ENCODE data around the gene EIF4G2. TPM values are rescaled to one million over a fixed set of nuclear protein-coding genes. Genes with fewer than 3 reads are reported as not detected.

Gene EIF4G2
- total RNA-seq, 2 experiments from 2014 or later = 586 to 630 TPM

DNA sequence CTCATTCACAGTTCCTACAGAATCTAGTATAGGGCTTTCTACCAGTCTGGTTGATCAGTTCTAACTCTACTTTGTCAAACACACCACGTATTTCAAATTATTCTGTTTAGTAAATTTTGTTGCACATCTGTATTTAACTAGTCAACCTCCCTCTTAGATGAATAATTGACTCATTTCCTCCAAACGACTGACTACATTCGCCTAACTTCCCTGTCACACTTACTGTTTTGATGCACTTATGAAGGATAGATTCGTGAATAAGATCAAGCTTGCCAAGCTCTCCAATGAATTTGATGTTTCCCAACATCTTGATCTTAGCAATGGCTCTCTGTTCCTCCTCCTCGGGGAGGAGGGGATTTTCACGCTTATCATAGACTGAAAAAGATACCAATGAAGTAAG is 5.0 kb downstream of the EIF4G2 start:
- Mint-ChIP-seq H3K36me3 (peaks cover 72% of the 10 kb centered on the region), H3K27me3 (no peaks in the 10 kb centered on the region), H3K27ac (no peak overlapping the region), H3K9me3 (no peaks in the 10 kb centered on the region), H3K4me3 (no peak overlapping the region), H3K4me1 (peaks cover 58% of the 10 kb centered on the region)
- DNase-seq = no peak
- no peak for ATAC-seq (ENCODE audit: low read depth)
- POLR2A ChIA-PET = interaction anchor here (2.5 kb wide), 1 partner anchor 54 kb away, joined by 17 read pairs; the partner anchor contains the start of gene ZBED5

DNA sequence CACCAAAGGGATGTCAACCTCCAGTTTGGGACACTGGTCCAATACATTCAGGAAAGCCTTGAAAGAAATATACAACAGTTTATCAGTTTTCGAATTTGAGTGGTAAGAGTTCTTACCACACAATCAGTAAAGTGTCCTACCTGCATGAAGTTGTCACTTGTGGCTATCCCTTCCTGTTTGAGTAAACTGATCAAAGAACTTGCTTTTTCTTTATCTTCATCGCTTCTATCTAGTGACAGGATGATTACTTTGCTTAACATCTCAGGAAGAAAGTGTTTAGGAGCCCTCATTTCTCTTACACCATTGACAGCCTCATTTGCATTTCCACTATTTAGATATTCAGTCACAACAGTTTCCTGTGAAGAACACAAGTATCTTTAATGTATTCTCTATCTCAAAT is 8.4 kb downstream of the EIF4G2 start:
- peak overlapping the region; percentile 53 for H3K4me3 Mint-ChIP-seq
- H3K9me3 Mint-ChIP-seq = no peaks in the 10 kb centered on the region
- peaks cover 71% of the 10 kb centered on the region for H3K36me3 Mint-ChIP-seq
- ATAC-seq (ENCODE audit: low read depth) (peak; percentile 54), DNase-seq (no peak)
- peaks cover 58% of the 10 kb centered on the region for H3K4me1 Mint-ChIP-seq
- peak overlapping the region; percentile 50 for H3K27ac Mint-ChIP-seq
- H3K27me3 Mint-ChIP-seq = no peaks in the 10 kb centered on the region
- POLR2A ChIA-PET = interaction anchor here (4.5 kb wide), 1 partner anchor 8 kb away, joined by 46 read pairs; the partner anchor contains the start of gene EIF4G2

DNA sequence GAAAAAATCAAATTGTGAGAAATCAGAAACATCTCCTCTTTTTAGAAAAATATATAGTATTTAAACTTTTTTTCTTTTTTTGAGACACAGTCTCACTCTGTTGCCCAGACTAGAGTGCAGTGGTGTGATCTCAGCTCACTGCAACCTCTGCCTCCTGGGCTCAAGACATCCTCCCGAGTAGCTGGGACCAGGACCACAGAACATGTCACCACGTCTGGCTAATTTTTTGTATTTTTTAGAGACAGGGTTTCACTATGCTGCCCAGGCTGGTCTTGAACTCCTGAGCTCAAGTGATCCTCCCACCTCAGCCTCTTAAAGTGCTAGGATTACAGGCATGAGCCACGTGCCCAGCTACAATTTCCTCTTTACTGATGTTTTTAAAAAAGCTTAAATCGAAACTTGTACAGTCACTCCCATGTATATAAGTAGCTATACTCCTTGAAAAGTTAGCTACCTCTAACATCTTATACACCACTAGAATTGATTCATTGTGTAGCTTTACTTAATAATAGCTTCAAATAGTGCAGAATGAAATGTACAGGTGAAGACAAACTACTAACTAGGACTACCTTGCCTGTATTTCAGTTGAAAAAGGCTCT is 10.3 kb downstream of the EIF4G2 start:
- Mint-ChIP-seq H3K9me3 (no peaks in the 10 kb centered on the region), H3K4me1 (peaks cover 50% of the 10 kb centered on the region), H3K4me3 (peak overlapping the region; percentile 11), H3K36me3 (peaks cover 62% of the 10 kb centered on the region), H3K27ac (peak overlapping the region; percentile 18), H3K27me3 (no peaks in the 10 kb centered on the region)
- POLR2A ChIA-PET = interaction anchor here (1.3 to 4.5 kb wide), 2 partner anchors 10 to 59 kb away, joined by 7 to 46 read pairs; partner anchors contain the start of genes EIF4G2 and ZBED5
- no peak for DNase-seq
- peak; percentile 13 for ATAC-seq (ENCODE audit: low read depth)

DNA sequence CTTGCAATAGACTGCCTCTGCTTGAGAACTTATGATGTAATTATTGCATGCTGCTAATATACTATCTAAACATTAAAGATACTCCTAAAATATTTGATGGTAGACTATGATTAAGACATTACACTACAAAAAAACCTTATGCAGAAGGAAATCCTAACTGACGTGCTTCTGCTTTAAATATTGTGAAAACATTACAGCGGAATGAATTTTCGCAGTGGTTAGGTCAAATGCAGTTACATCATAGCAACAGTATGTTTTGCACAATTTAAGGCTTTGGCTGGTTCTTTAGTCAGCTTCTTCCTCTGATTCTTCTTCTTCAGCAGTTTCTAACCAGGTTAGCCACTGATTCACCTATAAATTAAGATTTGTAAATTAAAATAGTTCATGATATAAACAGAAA is 11.2 kb downstream of the EIF4G2 start:
- Mint-ChIP-seq H3K9me3 (no peaks in the 10 kb centered on the region), H3K27me3 (peaks cover 4% of the 10 kb centered on the region), H3K36me3 (peaks cover 56% of the 10 kb centered on the region), H3K4me3 (no peak overlapping the region), H3K27ac (no peak overlapping the region), H3K4me1 (peaks cover 57% of the 10 kb centered on the region)
- DNase-seq (no peak), ATAC-seq (ENCODE audit: low read depth) (no peak)
- POLR2A ChIA-PET = interaction anchor here (4.5 kb wide), 1 partner anchor 11 kb away, joined by 46 read pairs; the partner anchor contains the start of gene EIF4G2

DNA sequence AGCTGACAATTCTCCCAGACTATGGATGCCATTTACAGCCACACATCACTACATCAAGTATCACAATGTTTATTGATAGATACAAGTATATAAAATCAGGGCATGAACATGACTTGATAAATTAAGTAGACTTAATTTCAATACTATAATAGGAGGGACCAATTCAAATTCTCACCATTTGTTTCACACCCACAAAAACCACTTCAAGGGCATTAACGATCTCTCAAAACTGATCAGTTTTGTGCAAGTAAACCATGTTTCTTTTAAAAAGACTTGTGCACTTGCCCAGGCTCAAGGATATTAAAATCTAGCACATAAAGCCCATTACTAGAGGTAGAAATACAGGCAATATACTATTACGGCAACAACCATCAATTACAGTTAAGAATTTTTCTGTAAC is 11.7 kb downstream of the EIF4G2 start:
- Mint-ChIP-seq H3K36me3 (peaks cover 52% of the 10 kb centered on the region), H3K4me1 (peaks cover 54% of the 10 kb centered on the region), H3K27ac (no peak overlapping the region), H3K27me3 (peaks cover 5% of the 10 kb centered on the region), H3K9me3 (no peaks in the 10 kb centered on the region), H3K4me3 (no peak overlapping the region)
- no peak for ATAC-seq (ENCODE audit: low read depth)
- POLR2A ChIA-PET = interaction anchor here (2.1 to 4.5 kb wide), 2 partner anchors 12 kb away, joined by 23 to 46 read pairs; partner anchors contain the start of gene EIF4G2
- no peak for DNase-seq

DNA sequence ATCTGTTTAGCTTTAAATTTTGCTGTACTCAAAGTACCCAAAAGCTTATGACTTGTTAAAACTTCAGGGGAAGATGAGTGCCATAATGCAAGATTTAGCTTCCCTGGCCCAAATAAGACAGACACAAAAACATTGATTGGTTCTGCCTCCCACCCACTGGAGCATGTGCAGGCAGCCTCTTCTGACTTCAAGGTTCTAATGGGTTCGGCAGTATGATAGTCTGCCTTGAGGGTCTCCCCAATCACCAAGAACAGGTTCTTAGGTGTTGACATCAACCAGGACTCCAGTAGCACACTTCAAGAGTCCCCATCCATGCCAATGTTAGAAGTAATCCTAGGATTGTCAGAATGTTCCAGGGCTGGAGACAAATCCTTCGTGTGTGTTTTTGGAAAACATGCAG is 12.5 kb downstream of the EIF4G2 start:
- Mint-ChIP-seq H3K36me3 (peaks cover 47% of the 10 kb centered on the region), H3K27ac (no peak overlapping the region), H3K4me1 (peaks cover 47% of the 10 kb centered on the region), H3K27me3 (peaks cover 10% of the 10 kb centered on the region), H3K9me3 (no peaks in the 10 kb centered on the region), H3K4me3 (no peak overlapping the region)
- ATAC-seq (ENCODE audit: low read depth) = no peak
- DNase-seq = no peak
- POLR2A ChIA-PET = interaction anchor here (1.4 to 2.1 kb wide), 2 partner anchors 12 to 62 kb away, joined by 8 to 23 read pairs; partner anchors contain the start of genes EIF4G2 and ZBED5

DNA sequence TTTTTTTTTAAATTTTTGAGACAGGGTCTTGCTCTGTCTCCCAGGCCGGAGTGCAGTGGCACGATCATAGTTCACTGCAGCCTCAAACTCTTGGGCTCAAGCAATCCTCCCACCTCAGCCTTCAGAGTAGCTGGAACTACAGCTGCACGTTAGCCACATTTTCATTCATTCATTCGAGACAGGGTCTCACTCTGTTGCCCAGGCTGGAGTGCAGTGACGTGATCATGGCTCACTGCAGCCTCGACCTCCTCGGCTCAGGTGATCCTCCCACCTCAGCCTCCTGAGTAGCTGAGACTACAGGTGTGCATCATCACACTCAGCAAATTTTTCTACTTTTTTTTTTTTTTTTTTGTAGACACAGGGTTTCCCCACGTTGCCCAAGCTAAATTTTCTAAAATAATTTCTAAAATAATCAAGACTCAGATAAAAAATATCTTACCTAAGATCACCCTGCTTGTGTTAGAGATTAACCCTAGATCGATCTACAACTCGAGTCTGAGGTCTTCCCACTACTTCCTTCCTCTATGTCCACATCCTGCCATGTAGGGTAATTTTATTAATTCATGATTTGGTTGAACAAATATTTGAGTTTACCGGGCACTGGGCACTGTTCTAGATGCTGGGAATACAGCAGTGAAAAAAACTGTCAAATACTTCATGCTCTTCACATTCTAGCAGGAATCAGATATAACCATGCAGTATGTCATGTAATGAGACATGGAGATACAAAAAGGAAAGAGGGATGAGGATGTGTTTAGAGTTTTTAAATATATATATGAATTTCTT is 15.1 kb downstream of the EIF4G2 start:
- H3K4me3 Mint-ChIP-seq = peak overlapping the region; percentile 56
- DNase-seq = no peak
- peaks cover 25% of the 10 kb centered on the region for H3K36me3 Mint-ChIP-seq
- no peak overlapping the region for H3K27ac Mint-ChIP-seq
- POLR2A ChIA-PET = interaction anchor here (0.7 to 2.6 kb wide), 6 partner anchors 11 to 990 kb away, joined by 3 to 37 read pairs (median 6); partner anchors contain the start of genes CTR9, EIF4G2 and ZBED5
- H3K9me3 Mint-ChIP-seq = no peaks in the 10 kb centered on the region
- no peak for ATAC-seq (ENCODE audit: low read depth)
- H3K27me3 Mint-ChIP-seq = peaks cover 12% of the 10 kb centered on the region
- H3K4me1 Mint-ChIP-seq = peaks cover 25% of the 10 kb centered on the region

DNA sequence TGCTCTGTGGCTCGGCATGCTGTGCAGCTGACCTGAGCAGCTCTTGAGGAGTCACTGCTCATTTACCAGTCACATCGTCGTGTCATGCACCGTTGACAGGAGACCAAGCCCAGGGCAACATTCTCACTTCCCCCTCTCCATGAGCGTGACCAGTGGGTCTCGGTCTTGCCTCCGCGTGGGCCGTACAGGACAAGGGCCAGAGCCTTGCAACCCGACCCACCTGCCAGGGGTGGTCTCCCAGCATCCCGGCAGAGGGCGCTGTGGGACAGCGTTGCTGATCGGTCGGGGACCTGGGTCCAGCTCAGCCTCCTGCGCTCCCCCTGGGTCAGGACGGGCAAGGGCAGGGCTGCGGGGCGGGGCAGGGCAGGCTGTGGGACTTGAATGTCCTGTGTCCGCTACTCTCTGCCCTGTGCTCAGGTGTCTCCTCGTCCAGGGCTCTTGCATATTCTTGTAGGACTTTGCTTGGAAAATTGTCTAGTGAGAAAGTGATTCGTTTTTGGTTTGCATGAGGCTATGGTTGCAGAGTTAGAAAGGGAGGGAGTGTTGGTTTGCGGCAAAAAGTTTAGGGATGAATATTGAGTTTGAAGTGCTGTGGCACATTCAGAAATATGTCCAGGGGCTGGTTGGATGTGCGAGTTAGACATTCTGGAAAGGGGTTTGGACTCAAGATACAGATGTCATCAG is 16.2 kb downstream of the EIF4G2 start:
- H3K36me3 Mint-ChIP-seq = peaks cover 21% of the 10 kb centered on the region
- H3K27me3 Mint-ChIP-seq = peaks cover 12% of the 10 kb centered on the region
- ATAC-seq (ENCODE audit: low read depth) (peak; percentile 92), DNase-seq (peak; percentile 92)
- peaks cover 21% of the 10 kb centered on the region for H3K4me1 Mint-ChIP-seq
- no peaks in the 10 kb centered on the region for H3K9me3 Mint-ChIP-seq
- H3K4me3 Mint-ChIP-seq = peak overlapping the region; percentile 68
- POLR2A ChIA-PET = interaction anchor here (0.6 to 2.6 kb wide), 6 partner anchors 17 to 1025 kb away, joined by 4 to 37 read pairs (median 6); partner anchors contain the start of genes CTR9, EIF4G2 and ZBED5
- peak overlapping the region; percentile 46 for H3K27ac Mint-ChIP-seq

DNA sequence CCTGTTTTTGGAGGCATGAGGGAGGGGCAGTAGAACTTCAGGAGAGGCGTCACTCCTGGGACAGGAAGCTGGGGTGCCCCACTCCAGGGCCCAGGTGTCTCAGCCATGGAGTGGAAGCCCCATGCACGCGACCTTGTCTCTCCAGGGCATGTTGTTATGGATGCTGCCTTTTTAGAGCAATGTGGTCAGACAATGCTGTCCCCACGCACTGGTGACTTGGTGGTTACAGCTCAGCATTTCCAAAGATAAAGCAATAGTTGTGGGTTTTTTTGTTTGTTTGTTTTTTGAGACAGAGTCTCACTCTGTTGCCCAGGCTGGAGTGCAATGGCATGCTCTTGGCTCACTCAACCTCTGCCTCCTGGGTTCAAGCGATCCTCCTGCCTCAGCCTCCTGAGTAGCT is 22.3 kb downstream of the EIF4G2 start:
- Mint-ChIP-seq H3K36me3 (no peaks in the 10 kb centered on the region), H3K4me3 (no peak overlapping the region), H3K27ac (no peak overlapping the region), H3K27me3 (peaks cover 4% of the 10 kb centered on the region), H3K4me1 (no peaks in the 10 kb centered on the region), H3K9me3 (no peaks in the 10 kb centered on the region)
- no peak for ATAC-seq (ENCODE audit: low read depth)
- no peak for DNase-seq
- POLR2A ChIA-PET = no interaction called here

DNA sequence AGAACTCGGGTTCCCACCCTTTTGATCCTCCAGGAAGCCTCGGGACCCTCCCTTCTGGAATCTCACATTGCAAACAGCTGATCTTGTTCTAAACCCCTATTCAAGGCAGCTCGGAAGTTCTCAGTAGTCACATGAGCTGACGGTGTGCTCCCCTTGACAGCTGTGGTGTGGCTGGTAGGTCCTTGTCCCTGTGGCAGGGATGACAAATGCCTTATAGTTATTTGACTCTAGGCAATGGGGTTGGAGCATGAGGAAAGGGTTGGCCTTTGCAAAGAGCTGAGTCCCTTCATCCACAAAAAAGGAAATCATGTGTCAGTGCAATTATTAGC is 23.6 kb downstream of the EIF4G2 start:
- no peaks in the 10 kb centered on the region for H3K9me3 Mint-ChIP-seq
- H3K36me3 Mint-ChIP-seq = no peaks in the 10 kb centered on the region
- POLR2A ChIA-PET = no interaction called here
- no peak overlapping the region for H3K4me3 Mint-ChIP-seq
- ATAC-seq (ENCODE audit: low read depth) (no peak), DNase-seq (no peak)
- no peak overlapping the region for H3K27ac Mint-ChIP-seq
- H3K4me1 Mint-ChIP-seq = no peaks in the 10 kb centered on the region
- H3K27me3 Mint-ChIP-seq = no peaks in the 10 kb centered on the region

DNA sequence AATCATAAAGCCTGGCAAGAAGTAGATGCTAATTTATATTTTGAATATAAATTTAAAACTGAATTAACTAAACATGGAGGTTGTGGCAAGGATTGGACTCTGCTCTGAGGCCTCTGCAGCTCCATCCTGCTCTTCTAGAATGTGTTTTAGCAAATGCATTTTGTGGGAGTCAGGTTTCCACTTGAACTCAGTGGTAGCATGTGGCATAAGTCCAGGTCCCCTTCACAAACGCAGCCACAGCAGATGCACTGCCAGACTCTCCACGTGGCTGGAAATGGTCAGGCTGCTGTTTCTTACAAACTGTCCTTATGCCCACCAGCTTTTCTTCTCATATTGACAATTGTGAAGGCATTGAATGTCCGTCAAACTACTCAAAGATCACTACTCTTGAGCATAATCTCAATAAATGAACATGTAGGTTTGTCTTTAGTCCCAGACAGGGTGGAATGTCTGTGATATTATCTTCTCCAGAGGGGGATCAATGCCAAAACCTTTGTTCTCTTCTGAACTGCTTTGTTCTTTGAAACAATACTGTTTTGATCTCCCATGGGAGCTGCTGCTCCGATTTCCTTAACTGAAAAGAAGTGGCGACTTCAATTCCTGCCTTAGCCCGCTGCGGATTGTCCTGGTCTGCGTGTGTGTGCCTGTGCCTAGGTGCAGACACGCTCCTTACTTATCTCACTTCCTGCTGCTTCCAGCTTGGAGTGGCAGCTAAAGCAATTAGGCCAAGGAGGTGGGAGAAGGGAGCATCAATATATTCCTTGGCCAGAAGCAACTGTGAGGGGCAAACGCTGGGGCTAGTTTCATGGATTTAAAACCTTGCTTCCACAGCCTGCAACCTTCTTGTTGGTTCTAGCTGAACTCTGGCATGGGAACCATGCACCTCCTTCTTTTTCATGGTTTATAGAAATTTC is 24.2 kb downstream of the EIF4G2 start:
- H3K4me1 Mint-ChIP-seq = no peaks in the 10 kb centered on the region
- H3K27me3 Mint-ChIP-seq = no peaks in the 10 kb centered on the region
- H3K9me3 Mint-ChIP-seq = no peaks in the 10 kb centered on the region
- POLR2A ChIA-PET = no interaction called here
- H3K36me3 Mint-ChIP-seq = no peaks in the 10 kb centered on the region
- no peak overlapping the region for H3K4me3 Mint-ChIP-seq
- H3K27ac Mint-ChIP-seq = no peak overlapping the region
- DNase-seq (no peak), ATAC-seq (ENCODE audit: low read depth) (no peak)

DNA sequence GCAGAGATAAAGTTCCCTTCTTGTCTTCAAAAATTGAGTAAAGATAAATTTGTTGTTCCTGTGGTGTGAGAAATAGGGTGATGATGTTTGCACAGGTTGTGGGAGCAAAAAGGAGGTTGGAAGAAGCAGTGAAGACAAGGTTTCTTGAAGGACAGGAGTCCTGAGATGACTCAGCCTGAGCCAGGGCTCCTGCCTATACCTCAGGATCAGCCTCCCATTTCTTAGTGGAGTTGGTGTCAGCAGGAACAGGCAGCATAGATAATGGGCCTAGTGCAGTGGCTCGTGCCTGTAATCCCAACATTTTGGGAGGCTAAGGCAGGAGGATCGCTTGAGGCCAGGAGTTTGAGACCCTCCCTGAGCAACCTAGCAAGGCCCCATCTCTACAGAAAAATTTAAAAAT is 28.7 kb downstream of the EIF4G2 start:
- H3K9me3 Mint-ChIP-seq = no peaks in the 10 kb centered on the region
- H3K27me3 Mint-ChIP-seq = no peaks in the 10 kb centered on the region
- DNase-seq (no peak), ATAC-seq (ENCODE audit: low read depth) (no peak)
- POLR2A ChIA-PET = interaction anchor here (1.8 kb wide), 1 partner anchor 29 kb away, joined by 4 read pairs; the partner anchor contains the start of gene EIF4G2
- no peak overlapping the region for H3K4me3 Mint-ChIP-seq
- no peak overlapping the region for H3K27ac Mint-ChIP-seq
- H3K4me1 Mint-ChIP-seq = no peaks in the 10 kb centered on the region
- H3K36me3 Mint-ChIP-seq = peaks cover 18% of the 10 kb centered on the region
